ENCODE measurements around the gene SFXN4.

GRCh38 chr10:119129721-119130120, 35.8 kb downstream of the SFXN4 start:
- no peak for TF ChIP-seq POLR2AphosphoS2 (IDR thresholded peaks at IDR 0.05; ENCODE audit: low read length)
- TF ChIP-seq BHLHE40 (IDR thresholded peaks at IDR 0.05; ENCODE audit: low read length), result no peak
- TF ChIP-seq CHD1 (IDR thresholded peaks at IDR 0.05; ENCODE audit: low read length), result no peak
- TF ChIP-seq ZFP91 (CRISPR knock-in tag; IDR thresholded peaks at IDR 0.05), result no peak
- TF ChIP-seq REST (IDR thresholded peaks at IDR 0.05; ENCODE audit: borderline replicate concordance), result no peak
- no peak for TF ChIP-seq REST (CRISPR knock-in tag; IDR thresholded peaks at IDR 0.05; ENCODE audit: low read depth)
- TF ChIP-seq SP1 (CRISPR knock-in tag; IDR thresholded peaks at IDR 0.05), result no peak
- TF ChIP-seq ZNF785 (CRISPR knock-in tag; IDR thresholded peaks at IDR 0.05), result no peak
- TF ChIP-seq, protein P1, sequence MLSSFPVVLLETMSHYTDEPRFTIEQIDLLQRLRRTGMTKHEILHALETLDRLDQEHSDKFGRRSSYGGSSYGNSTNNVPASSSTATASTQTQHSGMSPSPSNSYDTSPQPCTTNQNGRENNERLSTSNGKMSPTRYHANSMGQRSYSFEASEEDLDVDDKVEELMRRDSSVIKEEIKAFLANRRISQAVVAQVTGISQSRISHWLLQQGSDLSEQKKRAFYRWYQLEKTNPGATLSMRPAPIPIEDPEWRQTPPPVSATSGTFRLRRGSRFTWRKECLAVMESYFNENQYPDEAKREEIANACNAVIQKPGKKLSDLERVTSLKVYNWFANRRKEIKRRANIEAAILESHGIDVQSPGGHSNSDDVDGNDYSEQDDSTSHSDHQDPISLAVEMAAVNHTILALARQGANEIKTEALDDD (IDR thresholded peaks at IDR 0.05), result no peak
- TF ChIP-seq USF2 (CRISPR knock-in tag; IDR thresholded peaks at IDR 0.05), result no peak
- TF ChIP-seq MYBL2 (IDR thresholded peaks at IDR 0.05; ENCODE audit: low read depth), result no peak
- TF ChIP-seq MYBL2 (CRISPR knock-in tag; IDR thresholded peaks at IDR 0.05; ENCODE audit: borderline replicate concordance), result no peak
